GM12878 (cell line): ENCODE measurements around the gene WDR45B.

Experiments used
- BRCA1 ChIP-seq: IDR thresholded peaks from 2 replicates; pipeline ENCODE4 v1.6.1; 2011; ENCODE audit warnings: low read depth, low read length, improper control_type of control experiment
- CEBPB ChIP-seq, 2 experiments: fragments of 150-350 bp in 1 of 2; IDR thresholded peaks; 2 replicates each; pipeline ENCODE4 v1.6.1; 2012 to 2014; ENCODE audit warnings: low read depth in 2 of 2, low read length in 2 of 2, borderline replicate concordance in 1 of 2, inconsistent platforms in 1 of 2
- ESRRA ChIP-seq: IDR thresholded peaks from 2 replicates; pipeline ENCODE4 v1.6.1; 2012; ENCODE audit warnings: mild to moderate bottlenecking, low read length, improper control_type of control experiment
- MEF2A ChIP-seq: IDR thresholded peaks from 2 replicates; pipeline ENCODE4 v1.6.1; 2011; ENCODE audit warnings: low read depth, mild to moderate bottlenecking, low read length, moderate library complexity; ENCODE audit not compliant: insufficient read depth
- POLR2A ChIP-seq: IDR thresholded peaks from 2 replicates; pipeline ENCODE4 v1.6.1; 2011; ENCODE audit warnings: low read depth, mild to moderate bottlenecking, low read length
- RAD21 ChIP-seq: IDR thresholded peaks from 2 replicates; pipeline ENCODE4 v1.6.1; 2011; ENCODE audit warnings: mild to moderate bottlenecking, low read depth, low read length, moderate library complexity; ENCODE audit not compliant: insufficient read depth
- SMC3 ChIP-seq: IDR thresholded peaks from 2 replicates; pipeline ENCODE4 v1.6.1; 2011; ENCODE audit warnings: low read length, improper control_type of control experiment, borderline replicate concordance
- TAF1 ChIP-seq: IDR thresholded peaks from 2 replicates; pipeline ENCODE4 v1.6.1; 2011; ENCODE audit warnings: mild to moderate bottlenecking, low read depth, low read length, borderline replicate concordance
- TF ChIP-seq, protein P1 (sequence below), 3 experiments: IDR thresholded peaks in 2 of 3; conservative IDR thresholded peaks in 1 of 3; 2 replicates each; pipeline ENCODE4 v1.5.1; 2011; ENCODE audit warnings: low read depth in 3 of 3, low read length in 3 of 3, mild to moderate bottlenecking in 3 of 3, control low read depth in 2 of 3, moderate library complexity in 2 of 3, inconsistent platforms in 1 of 3, mixed read lengths in 1 of 3; ENCODE audit not compliant: control insufficient read depth in 2 of 3, insufficient read depth in 1 of 3; ENCODE audit errors: extremely low read depth in 1 of 3
- TF ChIP-seq, protein P2 (sequence below): fragments of 450-650 bp; IDR thresholded peaks from 2 replicates; pipeline ENCODE4 v1.6.1; 2016; ENCODE audit warnings: mild to moderate bottlenecking, moderate library complexity, borderline replicate concordance

DNA sequence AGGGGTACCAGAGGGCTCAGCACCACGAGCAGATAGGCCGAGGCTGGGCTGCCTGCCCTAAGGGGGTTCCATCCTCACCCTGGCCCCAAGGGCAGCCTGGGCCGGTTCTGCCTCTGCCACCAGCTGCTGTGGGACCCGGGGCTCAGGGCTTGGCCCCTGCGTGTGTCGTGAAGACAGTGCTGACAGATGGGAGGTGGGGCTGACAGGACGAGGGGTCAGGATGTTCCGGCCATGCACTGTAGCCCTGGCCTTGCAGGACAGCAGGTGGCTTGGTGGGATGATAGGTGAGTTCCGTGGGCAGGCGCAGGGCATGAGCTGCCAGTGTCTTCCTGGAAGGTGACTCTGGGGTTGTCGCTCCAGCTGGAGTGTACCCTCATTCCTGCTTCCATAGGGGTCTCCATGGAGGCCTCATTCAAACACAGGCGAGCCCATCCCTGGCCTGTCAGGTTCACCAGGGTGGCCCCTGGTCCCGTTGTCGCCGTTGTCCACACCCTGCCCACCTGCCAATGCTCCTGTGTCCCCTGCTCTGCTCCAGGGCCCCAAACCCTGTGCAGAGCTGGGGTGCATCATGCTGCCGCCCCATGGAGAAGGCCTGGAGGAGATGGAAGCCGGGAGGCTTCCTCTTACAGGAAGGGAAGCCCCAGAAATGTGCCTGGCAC is 57.2 kb downstream of the WDR45B start:
- TF ChIP-seq BRCA1 = no peak
- no peak for TF ChIP-seq TAF1
- TF ChIP-seq, protein P1, sequence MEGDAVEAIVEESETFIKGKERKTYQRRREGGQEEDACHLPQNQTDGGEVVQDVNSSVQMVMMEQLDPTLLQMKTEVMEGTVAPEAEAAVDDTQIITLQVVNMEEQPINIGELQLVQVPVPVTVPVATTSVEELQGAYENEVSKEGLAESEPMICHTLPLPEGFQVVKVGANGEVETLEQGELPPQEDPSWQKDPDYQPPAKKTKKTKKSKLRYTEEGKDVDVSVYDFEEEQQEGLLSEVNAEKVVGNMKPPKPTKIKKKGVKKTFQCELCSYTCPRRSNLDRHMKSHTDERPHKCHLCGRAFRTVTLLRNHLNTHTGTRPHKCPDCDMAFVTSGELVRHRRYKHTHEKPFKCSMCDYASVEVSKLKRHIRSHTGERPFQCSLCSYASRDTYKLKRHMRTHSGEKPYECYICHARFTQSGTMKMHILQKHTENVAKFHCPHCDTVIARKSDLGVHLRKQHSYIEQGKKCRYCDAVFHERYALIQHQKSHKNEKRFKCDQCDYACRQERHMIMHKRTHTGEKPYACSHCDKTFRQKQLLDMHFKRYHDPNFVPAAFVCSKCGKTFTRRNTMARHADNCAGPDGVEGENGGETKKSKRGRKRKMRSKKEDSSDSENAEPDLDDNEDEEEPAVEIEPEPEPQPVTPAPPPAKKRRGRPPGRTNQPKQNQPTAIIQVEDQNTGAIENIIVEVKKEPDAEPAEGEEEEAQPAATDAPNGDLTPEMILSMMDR (IDR thresholded peaks at IDR 0.05 in 2 of 3, conservative IDR thresholded peaks at IDR 0.05 in 1 of 3; ENCODE audit: control insufficient read depth in 2 of 3, extremely low read depth in 1 of 3, insufficient read depth in 1 of 3, low read depth in 3 of 3, low read length in 3 of 3) = no peak
- no peak for TF ChIP-seq RAD21
- no peak for TF ChIP-seq SMC3
- no peak for TF ChIP-seq MEF2A
- TF ChIP-seq POLR2A = peak; percentile 57
- TF ChIP-seq, protein P2, sequence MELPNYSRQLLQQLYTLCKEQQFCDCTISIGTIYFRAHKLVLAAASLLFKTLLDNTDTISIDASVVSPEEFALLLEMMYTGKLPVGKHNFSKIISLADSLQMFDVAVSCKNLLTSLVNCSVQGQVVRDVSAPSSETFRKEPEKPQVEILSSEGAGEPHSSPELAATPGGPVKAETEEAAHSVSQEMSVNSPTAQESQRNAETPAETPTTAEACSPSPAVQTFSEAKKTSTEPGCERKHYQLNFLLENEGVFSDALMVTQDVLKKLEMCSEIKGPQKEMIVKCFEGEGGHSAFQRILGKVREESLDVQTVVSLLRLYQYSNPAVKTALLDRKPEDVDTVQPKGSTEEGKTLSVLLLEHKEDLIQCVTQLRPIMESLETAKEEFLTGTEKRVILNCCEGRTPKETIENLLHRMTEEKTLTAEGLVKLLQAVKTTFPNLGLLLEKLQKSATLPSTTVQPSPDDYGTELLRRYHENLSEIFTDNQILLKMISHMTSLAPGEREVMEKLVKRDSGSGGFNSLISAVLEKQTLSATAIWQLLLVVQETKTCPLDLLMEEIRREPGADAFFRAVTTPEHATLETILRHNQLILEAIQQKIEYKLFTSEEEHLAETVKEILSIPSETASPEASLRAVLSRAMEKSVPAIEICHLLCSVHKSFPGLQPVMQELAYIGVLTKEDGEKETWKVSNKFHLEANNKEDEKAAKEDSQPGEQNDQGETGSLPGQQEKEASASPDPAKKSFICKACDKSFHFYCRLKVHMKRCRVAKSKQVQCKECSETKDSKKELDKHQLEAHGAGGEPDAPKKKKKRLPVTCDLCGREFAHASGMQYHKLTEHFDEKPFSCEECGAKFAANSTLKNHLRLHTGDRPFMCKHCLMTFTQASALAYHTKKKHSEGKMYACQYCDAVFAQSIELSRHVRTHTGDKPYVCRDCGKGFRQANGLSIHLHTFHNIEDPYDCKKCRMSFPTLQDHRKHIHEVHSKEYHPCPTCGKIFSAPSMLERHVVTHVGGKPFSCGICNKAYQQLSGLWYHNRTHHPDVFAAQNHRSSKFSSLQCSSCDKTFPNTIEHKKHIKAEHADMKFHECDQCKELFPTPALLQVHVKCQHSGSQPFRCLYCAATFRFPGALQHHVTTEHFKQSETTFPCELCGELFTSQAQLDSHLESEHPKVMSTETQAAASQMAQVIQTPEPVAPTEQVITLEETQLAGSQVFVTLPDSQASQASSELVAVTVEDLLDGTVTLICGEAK = no peak
- TF ChIP-seq ESRRA = no peak
- TF ChIP-seq CEBPB (IDR thresholded peaks at IDR 0.05; ENCODE audit: borderline replicate concordance in 1 of 2, low read depth in 2 of 2, low read length in 2 of 2) = no peak
